ENCODE results near the gene KY. TPM values are rescaled to one million over a fixed set of nuclear protein-coding genes. Genes with fewer than 3 reads are reported as not detected.

The KY gene
- total and polyA plus RNA-seq, 9 donors, result 34.2 to 81.8 (median 51.1) TPM

DNA sequence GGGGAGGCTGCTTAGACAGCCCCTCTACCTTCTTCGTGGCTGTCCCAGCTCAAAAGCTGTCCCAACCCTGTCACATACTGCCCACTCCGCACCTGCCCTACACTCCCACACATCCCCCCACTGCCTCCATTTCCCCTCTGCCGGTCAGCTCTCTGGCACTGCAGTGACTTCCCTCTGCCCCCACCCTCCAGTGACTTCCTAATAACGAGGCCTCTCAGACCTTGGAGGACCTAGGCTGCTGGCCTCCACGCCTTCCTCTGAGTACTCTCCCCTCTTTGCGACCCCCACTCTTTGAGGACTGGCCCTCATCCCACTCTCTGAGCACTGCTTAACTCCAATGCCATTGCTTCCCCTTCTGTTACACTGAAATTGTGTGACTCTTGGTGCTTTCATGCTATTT, 45.3 kb downstream of the KY start:
- Histone ChIP-seq H3K4me1 (ENCODE audit: control insufficient read depth, insufficient read depth, low read length) (peaks cover 27% of the 10 kb centered on the region), H3K9me3 (replicated peaks; ENCODE audit: control insufficient read depth, low read depth, low read length) (no peaks in the 10 kb centered on the region), H3K4me3 (ENCODE audit: low read length) (no peak overlapping the region), H3K27ac (ENCODE audit: low read length) (no peak overlapping the region), H3K27me3 (ENCODE audit: control insufficient read depth, insufficient read depth, low read length) (no peaks in the 10 kb centered on the region), H3K36me3 (ENCODE audit: control insufficient read depth, insufficient read depth, low read length) (peaks cover 52% of the 10 kb centered on the region)
- no peak for DNase-seq
- WGBS (ENCODE audit: insufficient coverage), result 75% methylated on average over 6 of the region's 6 CpGs

DNA sequence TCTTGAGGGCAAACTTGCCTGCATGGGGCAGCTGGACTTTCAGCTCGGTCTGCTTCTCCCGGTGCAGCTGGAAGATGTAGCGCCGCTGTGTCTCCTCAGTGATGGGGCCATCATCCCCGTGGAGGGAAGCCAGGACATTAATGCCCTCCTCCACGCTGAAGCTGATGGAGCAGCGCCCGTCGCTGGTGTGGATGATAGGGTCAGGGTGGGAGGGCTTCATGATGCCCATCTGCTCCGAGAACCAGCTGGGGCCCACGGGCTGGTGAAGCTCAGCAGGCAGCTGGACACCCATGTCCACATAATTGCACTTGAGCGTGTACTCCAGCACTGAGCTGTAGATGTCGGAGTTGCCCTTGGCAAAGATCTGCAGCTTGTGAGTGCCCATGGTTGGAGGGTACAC, 46.9 kb downstream of the KY start:
- WGBS (ENCODE audit: insufficient coverage), result 91% methylated on average over 13 of the region's 13 CpGs

DNA sequence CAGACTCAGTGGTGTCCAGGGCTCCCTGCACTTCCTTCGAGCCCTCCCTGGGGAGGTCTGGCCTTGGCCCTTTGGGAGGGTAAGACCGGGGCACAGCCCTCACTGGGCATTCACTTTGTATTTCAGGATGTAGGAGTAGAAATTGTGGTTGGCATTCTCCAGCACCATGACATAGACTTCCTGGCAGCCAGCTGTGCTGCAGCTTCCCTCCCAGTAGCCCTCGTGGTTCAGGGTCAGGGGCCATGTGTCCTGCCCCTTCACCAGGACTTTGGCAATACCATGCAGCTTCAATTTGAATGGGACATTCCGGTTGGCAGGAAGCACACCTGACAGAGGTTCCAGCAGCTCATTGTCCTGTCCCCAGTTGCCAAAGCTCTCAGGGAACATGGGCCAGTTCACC, 47.3 kb downstream of the KY start:
- Histone ChIP-seq H3K4me3 (ENCODE audit: low read length) (no peak overlapping the region), H3K4me1 (ENCODE audit: control insufficient read depth, insufficient read depth, low read length) (peaks cover 14% of the 10 kb centered on the region), H3K27me3 (ENCODE audit: control insufficient read depth, insufficient read depth, low read length) (no peaks in the 10 kb centered on the region), H3K9me3 (replicated peaks; ENCODE audit: control insufficient read depth, low read depth, low read length) (no peaks in the 10 kb centered on the region), H3K27ac (ENCODE audit: low read length) (no peak overlapping the region), H3K36me3 (ENCODE audit: control insufficient read depth, insufficient read depth, low read length) (peaks cover 36% of the 10 kb centered on the region)
- no peak for DNase-seq
- WGBS (ENCODE audit: insufficient coverage), result 71% methylated on average over 4 of the region's 4 CpGs

More for the DNA sequence above, 46.9 kb downstream of the KY start:
- DNase-seq, result no peak
- H3K36me3 ChIP-seq (ENCODE audit: control insufficient read depth, insufficient read depth, low read length), result peaks cover 41% of the 10 kb centered on the region
- H3K9me3 ChIP-seq (replicated peaks; ENCODE audit: control insufficient read depth, low read depth, low read length), result no peaks in the 10 kb centered on the region
- H3K4me3 ChIP-seq (ENCODE audit: low read length), result no peak overlapping the region
- peaks cover 14% of the 10 kb centered on the region for H3K4me1 ChIP-seq (ENCODE audit: control insufficient read depth, insufficient read depth, low read length)
- H3K27me3 ChIP-seq (ENCODE audit: control insufficient read depth, insufficient read depth, low read length), result no peaks in the 10 kb centered on the region
- H3K27ac ChIP-seq (ENCODE audit: low read length), result no peak overlapping the region

DNA sequence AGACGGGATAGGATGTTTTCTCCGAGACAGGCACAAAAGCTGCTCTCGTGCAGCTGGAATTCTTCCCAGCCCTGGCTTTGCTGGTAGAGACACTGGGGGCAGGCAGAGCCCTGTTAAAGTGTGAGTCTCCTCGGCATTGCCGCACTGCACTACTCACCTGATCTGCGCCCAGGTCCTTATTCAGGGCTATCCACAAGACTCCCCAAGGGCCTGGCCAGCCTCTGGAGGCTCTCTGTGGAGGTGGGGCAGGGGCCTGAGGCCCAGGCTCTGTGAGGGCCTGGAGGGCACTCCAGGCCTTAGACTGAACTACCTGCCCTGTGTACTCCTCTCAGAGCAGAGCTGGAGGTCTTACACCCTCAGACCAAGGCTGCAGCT, 48.4 kb downstream of the KY start:
- WGBS (ENCODE audit: insufficient coverage), result 46% methylated on average over 5 of the region's 6 CpGs
- H3K36me3 ChIP-seq (ENCODE audit: control insufficient read depth, insufficient read depth, low read length), result peaks cover 27% of the 10 kb centered on the region
- peaks cover 14% of the 10 kb centered on the region for H3K4me1 ChIP-seq (ENCODE audit: control insufficient read depth, insufficient read depth, low read length)
- no peak for DNase-seq
- no peaks in the 10 kb centered on the region for H3K9me3 ChIP-seq (replicated peaks; ENCODE audit: control insufficient read depth, low read depth, low read length)
- H3K4me3 ChIP-seq (ENCODE audit: low read length), result no peak overlapping the region
- H3K27me3 ChIP-seq (ENCODE audit: control insufficient read depth, insufficient read depth, low read length), result no peaks in the 10 kb centered on the region
- no peak overlapping the region for H3K27ac ChIP-seq (ENCODE audit: low read length)

DNA sequence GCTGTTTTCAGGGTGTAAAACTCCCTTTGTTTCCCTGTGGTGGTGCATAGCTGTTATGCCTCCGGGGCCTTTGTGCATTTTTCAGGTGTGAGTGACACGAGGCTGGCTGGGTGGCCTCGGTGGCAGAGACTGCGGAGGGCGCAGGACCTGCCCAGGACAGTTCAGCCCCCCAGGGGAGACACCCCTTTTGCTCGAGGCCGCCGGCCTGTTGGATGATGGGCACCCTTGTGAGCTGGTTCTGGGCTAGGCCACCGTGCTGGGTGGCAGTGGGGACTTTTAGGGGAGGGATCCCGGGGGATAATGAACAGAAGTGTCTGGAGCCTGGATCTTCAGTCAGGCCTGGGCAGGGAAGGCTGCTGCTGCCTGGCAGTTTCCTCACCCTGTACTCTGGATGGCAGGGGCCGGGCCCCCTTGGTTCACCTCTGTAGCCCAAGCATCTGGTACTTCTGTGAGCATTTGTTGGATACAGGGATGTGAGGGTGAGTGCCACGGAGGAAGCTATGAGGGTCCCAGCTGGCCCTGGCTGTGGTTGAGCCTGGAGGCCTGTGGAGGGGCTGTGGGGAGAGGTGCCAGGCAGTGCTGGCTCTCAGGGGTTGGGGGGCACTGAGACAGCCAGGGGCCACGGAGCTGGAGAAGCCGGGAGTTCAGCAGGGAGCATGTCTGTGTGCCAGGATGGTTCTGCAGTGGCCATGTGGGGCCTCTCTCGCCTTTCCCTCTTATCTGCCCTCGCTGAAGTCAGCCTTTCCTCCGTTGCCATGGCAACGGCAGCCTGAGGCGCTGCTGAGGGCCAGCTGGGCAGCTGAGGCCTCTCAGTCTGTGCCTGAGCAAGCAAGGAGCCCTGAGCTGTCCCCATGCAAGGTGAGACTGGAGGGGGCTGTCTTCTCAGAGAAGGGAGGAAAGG, 49.0 kb downstream of the KY start:
- Histone ChIP-seq H3K9me3 (replicated peaks; ENCODE audit: control insufficient read depth, low read depth, low read length) (no peaks in the 10 kb centered on the region), H3K4me3 (ENCODE audit: low read length) (no peak overlapping the region), H3K36me3 (ENCODE audit: control insufficient read depth, insufficient read depth, low read length) (peaks cover 22% of the 10 kb centered on the region), H3K4me1 (ENCODE audit: control insufficient read depth, insufficient read depth, low read length) (peaks cover 11% of the 10 kb centered on the region), H3K27me3 (ENCODE audit: control insufficient read depth, insufficient read depth, low read length) (no peaks in the 10 kb centered on the region), H3K27ac (ENCODE audit: low read length) (no peak overlapping the region)
- 38% methylated on average over 16 of the region's 19 CpGs for WGBS (ENCODE audit: insufficient coverage)
- DNase-seq, result peak; percentile 29

DNA sequence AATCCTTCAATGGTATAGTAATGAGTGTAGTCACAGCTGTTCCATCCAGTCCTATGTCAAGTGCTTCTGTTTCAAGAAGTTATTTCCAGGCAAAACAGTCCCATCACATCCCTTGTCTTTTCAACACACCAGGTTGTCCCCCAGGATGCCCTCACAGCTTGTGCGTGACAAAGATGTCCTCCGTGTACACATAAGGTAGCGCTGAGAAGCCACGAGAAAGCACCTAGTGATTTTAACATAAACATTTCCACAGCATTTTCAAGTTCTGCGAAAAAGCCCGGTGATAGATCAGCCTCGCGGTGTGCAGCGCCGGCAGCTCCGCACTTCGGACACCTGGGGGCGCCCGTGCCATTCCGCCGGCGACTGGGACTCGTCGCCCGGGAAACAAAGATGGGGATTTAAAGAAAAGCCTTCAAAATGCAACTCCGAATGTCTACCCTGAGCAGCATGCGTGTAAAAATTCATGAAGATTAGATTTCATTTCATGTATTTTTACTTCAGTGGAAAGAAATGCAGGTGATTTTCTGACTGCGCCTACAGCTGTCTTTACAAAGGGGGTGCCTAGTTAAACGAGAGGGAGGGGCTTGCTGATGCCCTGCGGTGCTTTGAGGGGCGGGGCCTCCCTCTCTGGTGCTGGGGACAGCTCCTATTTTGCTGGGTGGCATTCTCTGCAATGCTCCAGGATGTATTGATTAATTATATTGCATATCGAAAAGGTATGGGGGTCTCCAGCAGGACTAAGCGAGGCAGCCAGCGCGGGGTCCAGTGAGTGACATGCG, 49.9 kb downstream of the KY start:
- peaks cover 14% of the 10 kb centered on the region for H3K36me3 ChIP-seq (ENCODE audit: control insufficient read depth, insufficient read depth, low read length)
- no peaks in the 10 kb centered on the region for H3K27me3 ChIP-seq (ENCODE audit: control insufficient read depth, insufficient read depth, low read length)
- no peak overlapping the region for H3K27ac ChIP-seq (ENCODE audit: low read length)
- H3K9me3 ChIP-seq (replicated peaks; ENCODE audit: control insufficient read depth, low read depth, low read length), result no peaks in the 10 kb centered on the region
- peaks cover 8% of the 10 kb centered on the region for H3K4me1 ChIP-seq (ENCODE audit: control insufficient read depth, insufficient read depth, low read length)
- no peak overlapping the region for H3K4me3 ChIP-seq (ENCODE audit: low read length)
- peak; percentile 78 for DNase-seq
- WGBS (ENCODE audit: insufficient coverage), result 2% methylated on average over 25 of the region's 31 CpGs

DNA sequence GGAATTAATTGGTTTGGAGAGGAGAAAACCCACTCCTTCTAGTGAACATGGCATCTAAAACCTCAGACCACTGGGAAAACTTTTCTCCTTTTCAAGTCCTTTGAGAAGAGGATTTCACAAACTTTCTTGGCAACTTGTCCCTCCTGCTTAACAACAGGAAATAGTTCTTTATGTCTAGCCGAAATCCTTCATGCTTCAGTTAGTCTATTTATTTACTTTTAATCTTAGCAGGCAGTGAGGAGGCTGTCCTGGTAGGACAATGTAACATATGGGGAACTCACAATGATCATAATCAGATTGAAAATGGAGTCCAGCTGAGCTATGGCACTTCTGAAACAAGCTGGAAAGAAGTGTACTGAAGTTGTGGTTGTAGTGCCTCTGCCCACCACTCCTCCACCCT, 50.6 kb downstream of the KY start:
- Histone ChIP-seq H3K4me1 (ENCODE audit: control insufficient read depth, insufficient read depth, low read length) (peaks cover 8% of the 10 kb centered on the region), H3K9me3 (replicated peaks; ENCODE audit: control insufficient read depth, low read depth, low read length) (no peaks in the 10 kb centered on the region), H3K36me3 (ENCODE audit: control insufficient read depth, insufficient read depth, low read length) (peaks cover 12% of the 10 kb centered on the region), H3K27ac (ENCODE audit: low read length) (no peak overlapping the region), H3K4me3 (ENCODE audit: low read length) (no peak overlapping the region), H3K27me3 (ENCODE audit: control insufficient read depth, insufficient read depth, low read length) (no peaks in the 10 kb centered on the region)
- no peak for DNase-seq
- whole genome bisulfite sequencing (ENCODE audit: insufficient coverage), result no CpG with 5 or more reads among the region's 1 CpG

DNA sequence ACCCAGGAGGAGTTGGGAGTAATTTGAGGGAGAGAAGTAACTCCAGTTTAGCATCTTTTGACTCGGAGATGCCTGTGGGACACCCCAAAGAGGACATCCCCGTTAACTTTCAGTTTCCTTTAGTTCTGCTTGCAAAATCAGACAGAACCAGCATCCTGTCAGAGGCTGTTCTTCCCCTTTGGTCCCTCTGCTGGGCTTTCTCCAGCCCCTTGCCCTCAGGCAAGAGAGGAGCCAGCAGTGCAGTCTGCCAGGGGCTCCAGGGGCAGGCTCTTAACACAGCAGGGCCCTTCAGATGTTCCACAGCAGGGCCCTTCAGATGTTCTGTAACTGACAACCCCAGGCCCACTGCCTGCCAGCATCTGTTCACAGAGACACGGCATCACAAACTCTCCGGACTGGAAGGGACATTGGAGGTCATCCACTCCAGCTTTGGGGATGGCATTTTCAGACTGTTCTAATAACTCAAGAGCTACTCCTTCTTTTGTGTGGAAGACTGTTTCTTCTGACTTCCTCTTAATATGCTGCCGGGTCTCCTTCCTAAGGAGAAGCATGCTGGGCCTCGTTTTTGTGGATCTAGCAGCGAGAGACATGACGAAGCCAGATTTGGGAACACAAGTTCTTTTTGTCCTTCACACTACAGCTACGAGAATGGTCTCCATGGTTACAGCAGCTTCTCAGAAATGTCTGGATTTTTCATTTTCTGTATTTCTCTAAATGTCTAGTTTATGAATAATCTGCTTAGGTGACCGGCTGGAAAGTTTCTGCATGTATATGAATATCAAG, 51.9 kb downstream of the KY start:
- Histone ChIP-seq H3K9me3 (replicated peaks; ENCODE audit: control insufficient read depth, low read depth, low read length) (no peaks in the 10 kb centered on the region), H3K4me1 (ENCODE audit: control insufficient read depth, insufficient read depth, low read length) (peaks cover 8% of the 10 kb centered on the region), H3K4me3 (ENCODE audit: low read length) (no peak overlapping the region), H3K36me3 (ENCODE audit: control insufficient read depth, insufficient read depth, low read length) (peaks cover 8% of the 10 kb centered on the region), H3K27me3 (ENCODE audit: control insufficient read depth, insufficient read depth, low read length) (no peaks in the 10 kb centered on the region), H3K27ac (ENCODE audit: low read length) (no peak overlapping the region)
- WGBS (ENCODE audit: insufficient coverage), result 41% methylated on average over 4 of the region's 10 CpGs
- DNase-seq, result no peak

DNA sequence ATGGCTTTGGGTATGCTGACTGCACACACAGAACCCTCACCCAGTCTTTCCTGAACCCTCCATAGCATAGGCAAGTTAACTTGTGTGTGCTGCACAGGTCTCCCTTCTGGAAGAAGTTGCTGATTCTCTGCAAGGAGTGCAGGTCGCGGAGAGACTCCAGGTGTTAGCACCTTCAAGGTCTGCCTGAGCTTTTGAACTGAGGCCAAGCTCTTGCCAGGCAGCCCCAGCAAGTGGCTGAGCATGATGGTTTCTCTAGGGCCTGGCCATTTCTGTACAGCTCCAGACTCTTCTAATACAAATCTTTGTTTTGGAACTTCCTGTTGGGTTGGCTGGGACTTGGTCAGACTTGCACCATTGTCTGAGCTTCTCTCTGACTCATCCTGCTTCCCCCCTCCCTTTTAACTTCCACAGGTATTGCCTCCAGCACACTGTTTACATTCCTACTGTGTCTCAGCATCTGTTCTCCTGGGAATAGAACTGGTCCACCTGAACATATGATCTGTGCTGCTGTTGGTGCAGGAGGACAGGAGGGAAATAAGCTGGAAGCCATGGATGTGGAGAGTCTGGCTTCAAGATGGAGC, 53.3 kb downstream of the KY start:
- H3K9me3 ChIP-seq (replicated peaks; ENCODE audit: control insufficient read depth, low read depth, low read length), result no peaks in the 10 kb centered on the region
- no peaks in the 10 kb centered on the region for H3K36me3 ChIP-seq (ENCODE audit: control insufficient read depth, insufficient read depth, low read length)
- peaks cover 6% of the 10 kb centered on the region for H3K4me1 ChIP-seq (ENCODE audit: control insufficient read depth, insufficient read depth, low read length)
- no peak overlapping the region for H3K27ac ChIP-seq (ENCODE audit: low read length)
- WGBS (ENCODE audit: insufficient coverage), result 50% methylated on average over 2 of the region's 2 CpGs
- H3K4me3 ChIP-seq (ENCODE audit: low read length), result no peak overlapping the region
- no peak for DNase-seq
- H3K27me3 ChIP-seq (ENCODE audit: control insufficient read depth, insufficient read depth, low read length), result no peaks in the 10 kb centered on the region
